Lower leg skin (tissue), 3 donors: ENCODE measurements around the gene SPTB.

Experiments used
- POLR2A ChIP-seq, 2 donors: fragments of 450-650 bp; IDR thresholded peaks; one replicate each; pipeline ENCODE4 v1.6.1; 2016 to 2017; ENCODE audit warnings: antibody characterized with exemption in 2 of 2, mild to moderate bottlenecking in 1 of 2, moderate library complexity in 1 of 2
- TF ChIP-seq, protein P1 (sequence below), 3 donors: fragments of 450-650 bp; IDR thresholded peaks; one replicate each; pipeline ENCODE4 v1.5.1; 2016; ENCODE audit warnings: antibody characterized with exemption in 3 of 3, mild to moderate bottlenecking in 3 of 3, moderate library complexity in 2 of 3

DNA sequence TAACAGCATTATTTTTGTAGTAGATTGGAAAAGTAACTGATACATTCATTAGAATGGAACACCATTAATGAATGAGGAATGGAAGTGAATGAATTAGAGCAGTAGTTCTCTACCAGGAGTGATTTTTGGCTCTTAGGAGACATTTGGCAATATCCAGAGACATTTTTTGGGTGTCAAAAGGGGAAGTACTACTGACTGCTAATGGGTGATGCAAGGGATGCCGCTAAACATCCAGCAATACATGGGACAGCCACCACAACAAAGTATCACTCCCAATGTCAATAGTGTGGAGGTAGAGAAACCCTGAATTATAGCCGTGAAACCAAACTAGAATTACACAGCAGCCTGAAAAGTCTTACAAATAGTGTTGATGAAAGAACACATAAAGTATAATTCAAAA, 36.1 kb upstream of the SPTB start:
- no peak for TF ChIP-seq POLR2A (IDR thresholded peaks at IDR 0.05)
- TF ChIP-seq, protein P1, sequence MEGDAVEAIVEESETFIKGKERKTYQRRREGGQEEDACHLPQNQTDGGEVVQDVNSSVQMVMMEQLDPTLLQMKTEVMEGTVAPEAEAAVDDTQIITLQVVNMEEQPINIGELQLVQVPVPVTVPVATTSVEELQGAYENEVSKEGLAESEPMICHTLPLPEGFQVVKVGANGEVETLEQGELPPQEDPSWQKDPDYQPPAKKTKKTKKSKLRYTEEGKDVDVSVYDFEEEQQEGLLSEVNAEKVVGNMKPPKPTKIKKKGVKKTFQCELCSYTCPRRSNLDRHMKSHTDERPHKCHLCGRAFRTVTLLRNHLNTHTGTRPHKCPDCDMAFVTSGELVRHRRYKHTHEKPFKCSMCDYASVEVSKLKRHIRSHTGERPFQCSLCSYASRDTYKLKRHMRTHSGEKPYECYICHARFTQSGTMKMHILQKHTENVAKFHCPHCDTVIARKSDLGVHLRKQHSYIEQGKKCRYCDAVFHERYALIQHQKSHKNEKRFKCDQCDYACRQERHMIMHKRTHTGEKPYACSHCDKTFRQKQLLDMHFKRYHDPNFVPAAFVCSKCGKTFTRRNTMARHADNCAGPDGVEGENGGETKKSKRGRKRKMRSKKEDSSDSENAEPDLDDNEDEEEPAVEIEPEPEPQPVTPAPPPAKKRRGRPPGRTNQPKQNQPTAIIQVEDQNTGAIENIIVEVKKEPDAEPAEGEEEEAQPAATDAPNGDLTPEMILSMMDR (IDR thresholded peaks at IDR 0.05), result no peak
